Small intestine (tissue), 7 donors: ENCODE data around the gene ETFA. TPM values are rescaled to one million over a fixed set of nuclear protein-coding genes. Genes with fewer than 3 reads are reported as not detected.
A peak's percentile ranks its signal among the peaks of the same experiment; 100 is the strongest.

ENCODE experiments used
- DNase-seq, 2 donors: peaks; one replicate each; pipeline versions ENCODE4 v3.0.0 to v3.0.0-alpha.2; 2013
- FAIRE-seq: peaks from 2 replicates; lab custom pipeline; 2012; peaks lifted over from hg19 to GRCh38; lab: Jason Lieb, UNC
- H3K27ac ChIP-seq, 3 donors: one replicate each; pipeline ENCODE4 v1.5.1; 2013; ENCODE audit warnings: low read length in 2 of 3, mild to moderate bottlenecking in 2 of 3, control low read depth in 1 of 3, inconsistent platforms in 1 of 3, low read depth in 1 of 3, moderate library complexity in 1 of 3
- H3K27me3 ChIP-seq, 3 donors: one replicate each; pipeline ENCODE4 v1.6.1; 2013; ENCODE audit warnings: low read length in 3 of 3, inconsistent platforms in 1 of 3; ENCODE audit not compliant: control insufficient read depth in 3 of 3, insufficient read depth in 3 of 3
- H3K36me3 ChIP-seq, 3 donors: one replicate each; pipeline ENCODE4 v1.6.1; 2013; ENCODE audit warnings: low read length in 3 of 3, inconsistent platforms in 1 of 3, low read depth in 1 of 3, mild to moderate bottlenecking in 1 of 3, moderate library complexity in 1 of 3; ENCODE audit not compliant: control insufficient read depth in 3 of 3, insufficient read depth in 2 of 3
- H3K4me1 ChIP-seq, 3 donors: one replicate each; pipeline ENCODE4 v1.6.1; 2013; ENCODE audit warnings: low read length in 2 of 3, inconsistent platforms in 1 of 3, low read depth in 1 of 3, mild to moderate bottlenecking in 1 of 3, moderate library complexity in 1 of 3; ENCODE audit not compliant: control insufficient read depth in 3 of 3, insufficient read depth in 2 of 3
- H3K4me3 ChIP-seq, 3 donors: one replicate each; pipeline ENCODE4 v1.5.1; 2013; ENCODE audit warnings: low read length in 3 of 3, control low read depth in 1 of 3, inconsistent platforms in 1 of 3, low read depth in 1 of 3, mild to moderate bottlenecking in 1 of 3, moderate library complexity in 1 of 3
- H3K9me3 ChIP-seq, 2 donors: one replicate each; pipeline ENCODE4 v1.6.1; 2013; ENCODE audit warnings: low read depth in 1 of 2, low read length in 1 of 2; ENCODE audit not compliant: control insufficient read depth in 2 of 2, insufficient read depth in 1 of 2
- WGBS, 3 donors: extraction: QIAGEN DNeasy Blood & Tissue Kit; methylation state at CpG; one replicate each; pipeline ENCODE4 v1.1.7; 2013; 5-methylcytosine and 5-hydroxymethylcytosine counted together
- polyA plus RNA-seq, 4 donors: library from polyadenylated mRNA; stranded (reverse) in 3 of 4; unstranded in 1 of 4; fragments of 200-250 nt in 3 of 4; fragments of 120-200 nt in 1 of 4; gene quantifications; one replicate each; pipeline versions ENCODE4 v1.2.1 to v1.2.3, GENCODE V29; 2013
- donor health status: healthy with polysubstance abuse.
- donor health status: control.
- donor health status: control.
- donor health status: Bipolar disorder and iron deficiency.
- donor health status: healthy.

Gene ETFA
- polyA plus RNA-seq, 4 donors: 184 to 346 (median 213) TPM

DNA sequence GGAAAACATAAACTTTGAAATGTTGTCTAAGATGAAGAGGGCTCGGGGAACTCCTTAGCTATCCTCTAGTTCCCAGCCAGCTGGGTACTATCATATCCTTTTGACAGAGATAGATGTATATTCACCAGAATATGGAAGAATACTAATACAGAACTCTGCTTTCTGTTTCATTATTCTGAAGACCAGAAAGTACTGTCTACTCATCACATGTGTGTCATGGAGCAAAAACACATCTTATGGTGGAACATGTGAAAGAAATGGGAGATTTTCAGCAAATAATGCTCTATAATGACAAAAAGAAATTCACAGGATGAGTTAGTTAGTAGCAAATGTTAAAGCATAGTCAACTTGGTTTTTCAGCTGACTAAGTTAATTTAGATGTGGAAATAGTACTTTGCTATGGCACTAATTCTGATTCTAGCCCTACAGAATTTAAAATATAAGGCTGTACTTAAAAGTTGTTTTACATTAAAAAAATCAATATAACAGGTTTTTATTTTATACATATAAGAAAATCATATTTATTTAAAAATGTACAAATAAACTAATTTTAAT is 41.8 kb upstream of the ETFA start:
- H3K4me1 ChIP-seq: no peaks in the 10 kb centered on the region
- H3K4me3 ChIP-seq: no peak overlapping the region
- DNase-seq (no peak), FAIRE-seq (peak; percentile 57)
- H3K9me3 ChIP-seq: no peaks in the 10 kb centered on the region
- peaks cover 0 to 8% (median 2%) of the 10 kb centered on the region in 3 donors for H3K36me3 ChIP-seq
- no peaks in the 10 kb centered on the region for H3K27me3 ChIP-seq
- WGBS, 3 donors: 75 to 91% (median 83%) methylated on average over 1 of the region's 1 CpG
- no peak overlapping the region for H3K27ac ChIP-seq

DNA sequence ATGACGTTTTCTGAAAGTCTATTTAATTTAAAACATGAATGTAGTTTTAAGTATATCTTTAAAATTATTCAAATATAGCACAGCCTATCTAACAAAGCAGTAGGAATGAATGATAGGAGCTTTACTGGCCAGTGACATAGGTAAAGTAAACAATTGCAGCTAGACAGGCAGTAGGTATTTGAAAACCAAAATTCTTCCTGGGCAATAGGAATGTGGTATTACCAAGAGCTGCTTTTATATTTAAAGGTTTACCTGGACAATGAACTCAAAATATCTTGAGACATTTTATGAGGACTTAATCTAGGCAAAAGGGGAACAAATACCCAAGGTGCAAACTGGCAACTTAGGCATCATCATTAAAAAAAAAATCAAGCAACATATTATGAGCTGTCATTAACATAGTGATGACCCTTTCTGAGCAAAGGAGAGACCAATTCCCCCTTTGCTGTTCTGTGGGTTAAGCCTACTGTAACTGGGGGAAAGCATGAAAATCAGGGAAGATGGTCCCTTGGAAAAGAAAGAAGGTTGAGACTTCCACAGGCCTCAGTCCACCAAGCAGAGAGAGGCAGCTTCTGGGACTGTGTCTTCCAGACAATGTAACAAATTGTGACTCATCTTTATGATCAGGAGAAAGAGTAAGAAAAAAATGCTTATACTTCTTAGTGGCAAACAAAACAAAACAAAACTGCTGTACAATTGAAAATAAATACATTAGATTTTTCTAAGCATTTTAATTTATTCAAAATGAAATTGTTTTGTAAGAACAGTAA is 38.2 kb upstream of the ETFA start:
- no peak overlapping the region for H3K27ac ChIP-seq
- H3K4me1 ChIP-seq: peaks cover 0 to 6% (median 3%) of the 10 kb centered on the region in 3 donors
- H3K9me3 ChIP-seq: no peaks in the 10 kb centered on the region
- WGBS, 3 donors: 85 to 95% (median 93%) methylated on average over 1 of the region's 1 CpG
- H3K4me3 ChIP-seq: no peak overlapping the region
- peaks cover 0 to 5% (median 0%) of the 10 kb centered on the region in 3 donors for H3K36me3 ChIP-seq
- no peak for FAIRE-seq
- H3K27me3 ChIP-seq: peaks cover 3 to 33% (median 12%) of the 10 kb centered on the region in 3 donors
- no peak for DNase-seq

GRCh38 chr15:76347482-76348055 is 36.3 kb upstream of the ETFA start:
- DNase-seq (peak in 1 of 2 donors; percentile 16), FAIRE-seq (no peak)
- Histone ChIP-seq H3K4me3 (peak overlapping the region in 1 of 3 donors; percentile 5), H3K36me3 (peaks cover 0 to 7% (median 0%) of the 10 kb centered on the region in 3 donors), H3K4me1 (peaks cover 3 to 11% (median 7%) of the 10 kb centered on the region in 3 donors), H3K27me3 (peaks cover 6 to 48% (median 19%) of the 10 kb centered on the region in 3 donors), H3K27ac (peak overlapping the region in 1 of 3 donors; percentile 28), H3K9me3 (peaks cover 0 to 3% of the 10 kb centered on the region in 2 donors)
- 64 to 87% (median 82%) methylated on average over 13 of the region's 13 CpGs for WGBS, 3 donors

GRCh38 chr15:76346669-76347481 is 35.6 kb upstream of the ETFA start:
- FAIRE-seq (no peak), DNase-seq (peak in 1 of 2 donors; percentile 46)
- Histone ChIP-seq H3K27me3 (peaks cover 6 to 53% (median 21%) of the 10 kb centered on the region in 3 donors), H3K4me3 (peak overlapping the region; percentile 36 to 58 (median 56)), H3K4me1 (peaks cover 8 to 16% (median 9%) of the 10 kb centered on the region in 3 donors), H3K9me3 (peaks cover 0 to 3% of the 10 kb centered on the region in 2 donors), H3K36me3 (peaks cover 0 to 4% (median 0%) of the 10 kb centered on the region in 3 donors), H3K27ac (peak overlapping the region in 2 of 3 donors; percentile 50 to 58)
- WGBS, 3 donors: 3 to 10% (median 5%) methylated on average over 67 to 74 of the region's 74 CpGs

GRCh38 chr15:76345880-76346668 is 34.8 kb upstream of the ETFA start:
- peaks cover 10 to 24% (median 14%) of the 10 kb centered on the region in 3 donors for H3K4me1 ChIP-seq
- FAIRE-seq: no peak
- peak overlapping the region in 2 of 3 donors; percentile 50 to 58 for H3K27ac ChIP-seq
- peaks cover 0 to 9% (median 0%) of the 10 kb centered on the region in 3 donors for H3K36me3 ChIP-seq
- H3K9me3 ChIP-seq: peaks cover 0 to 3% of the 10 kb centered on the region in 2 donors
- peak; percentile 70 to 74 for DNase-seq
- peaks cover 10 to 61% (median 25%) of the 10 kb centered on the region in 3 donors for H3K27me3 ChIP-seq
- 1 to 3% (median 1%) methylated on average over 43 to 65 of the region's 65 CpGs for WGBS, 3 donors
- H3K4me3 ChIP-seq: peak overlapping the region; percentile 36 to 58 (median 56)

DNA sequence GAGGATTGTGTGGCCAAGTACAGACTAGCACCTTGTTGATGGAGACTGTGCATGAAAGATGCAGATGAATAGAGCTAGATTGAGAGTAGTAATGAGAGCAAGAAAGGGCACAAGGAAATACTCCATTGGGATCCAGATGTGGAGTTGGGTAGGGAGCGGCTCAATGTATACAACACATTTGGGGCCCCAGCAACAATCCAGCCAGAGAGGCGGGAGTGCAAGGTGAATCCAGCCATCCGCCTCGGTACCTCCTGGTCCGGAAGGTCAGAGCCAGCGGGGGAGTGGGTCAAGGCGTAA is 34.3 kb upstream of the ETFA start:
- WGBS, 3 donors: 5 to 20% (median 14%) methylated on average over 7 of the region's 7 CpGs
- Histone ChIP-seq H3K27me3 (peaks cover 14 to 66% (median 30%) of the 10 kb centered on the region in 3 donors), H3K4me1 (peaks cover 12 to 29% (median 16%) of the 10 kb centered on the region in 3 donors), H3K4me3 (peak overlapping the region in 2 of 3 donors; percentile 36 to 58), H3K27ac (peak overlapping the region in 1 of 3 donors; percentile 58), H3K9me3 (peaks cover 0 to 3% of the 10 kb centered on the region in 2 donors), H3K36me3 (peaks cover 0 to 14% (median 0%) of the 10 kb centered on the region in 3 donors)
- DNase-seq (no peak), FAIRE-seq (no peak)

DNA sequence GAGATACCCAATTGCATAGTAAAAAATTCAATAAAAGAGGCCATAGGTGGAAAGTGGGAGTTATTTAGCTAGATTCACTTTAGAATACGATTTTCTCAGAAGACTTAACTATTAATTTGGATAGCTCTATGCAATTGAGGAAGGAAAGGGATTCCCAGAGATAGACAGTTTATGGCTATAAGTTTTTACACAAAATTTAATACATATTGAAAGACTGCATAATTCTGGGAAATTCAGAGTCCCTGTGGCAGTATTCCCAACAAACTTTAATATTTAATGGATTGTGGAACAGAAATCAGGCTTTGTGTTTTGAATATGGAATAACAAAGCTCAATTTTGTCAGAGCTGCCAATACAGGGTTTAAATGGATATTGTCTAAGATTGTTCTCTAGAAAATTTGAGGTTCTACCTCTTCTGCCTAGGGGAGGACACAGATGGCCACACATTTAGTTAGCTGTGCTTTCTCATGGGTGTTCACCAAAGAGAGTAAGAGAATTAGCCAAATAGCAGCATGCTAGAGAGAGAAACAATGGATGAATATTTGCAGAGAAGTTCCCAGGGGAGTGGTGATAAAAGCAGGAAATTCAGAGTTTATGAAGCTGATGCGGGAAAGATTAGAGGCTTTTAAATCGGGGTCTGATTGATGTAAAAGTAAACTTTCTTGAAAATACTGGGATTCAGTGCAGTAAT is 33.8 kb upstream of the ETFA start:
- Histone ChIP-seq H3K4me1 (peaks cover 14 to 34% (median 16%) of the 10 kb centered on the region in 3 donors), H3K9me3 (peaks cover 0 to 3% of the 10 kb centered on the region in 2 donors), H3K36me3 (peaks cover 0 to 16% (median 0%) of the 10 kb centered on the region in 3 donors), H3K27ac (peak overlapping the region in 1 of 3 donors; percentile 58), H3K27me3 (peaks cover 14 to 71% (median 30%) of the 10 kb centered on the region in 3 donors), H3K4me3 (peak overlapping the region in 1 of 3 donors; percentile 36)
- DNase-seq (peak in 1 of 2 donors; percentile 11), FAIRE-seq (no peak)
- 5 to 27% (median 15%) methylated on average over 3 of the region's 3 CpGs for WGBS, 3 donors
